Stimulated activated CD4-positive, alpha-beta T cell treated with anti-CD3 and anti-CD28 coated beads, Interleukin-15, amount 100 ng/mL, for 1 hour (primary cell): ENCODE measurements around the gene QKI.

Experiments used
- DNase-seq, 2 donors: peaks; one replicate each; pipeline ENCODE4 v3.0.0-alpha.2; 2020; ENCODE audit warnings: low read depth in 1 of 2, low spot score in 1 of 2

QKI gene

DNA sequence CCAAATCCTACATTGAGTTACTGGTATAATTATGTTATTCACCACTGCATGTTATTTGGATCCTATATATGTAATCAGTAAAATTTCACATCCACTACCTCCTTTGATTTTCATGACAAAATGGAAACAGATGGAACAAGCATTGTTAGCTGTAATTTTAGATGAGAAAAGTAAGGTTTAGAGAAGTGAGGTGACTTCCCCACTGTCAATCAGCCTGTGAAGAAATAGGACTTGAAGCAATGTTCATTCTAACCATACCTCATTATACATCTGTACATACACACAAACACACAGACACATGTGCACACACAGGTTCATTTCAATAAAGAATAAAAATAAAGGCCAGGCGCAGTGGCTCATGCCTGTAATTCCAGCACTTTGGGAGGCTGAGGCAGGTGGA, 23.7 kb upstream of the QKI start:
- DNase-seq, result no peak

DNA sequence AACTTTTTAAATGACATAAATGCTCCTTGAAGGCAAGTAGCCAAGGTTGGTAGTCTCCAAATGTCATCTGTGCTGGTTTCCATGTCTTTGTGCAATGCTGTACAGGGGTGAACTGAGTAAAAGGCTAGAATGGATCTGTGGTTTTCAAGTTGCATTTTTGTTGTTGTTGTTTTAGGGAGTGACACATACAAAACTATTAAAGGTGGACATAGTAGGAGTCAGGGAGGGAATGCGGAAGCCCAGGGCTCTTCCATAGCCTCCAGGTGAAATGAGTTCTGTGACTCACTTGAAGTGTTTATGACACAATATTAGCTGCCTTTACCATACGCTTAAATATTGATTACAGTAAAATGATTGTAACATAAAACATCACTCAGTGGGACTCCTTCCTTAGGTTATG, 22.5 kb upstream of the QKI start:
- no peak for DNase-seq

DNA sequence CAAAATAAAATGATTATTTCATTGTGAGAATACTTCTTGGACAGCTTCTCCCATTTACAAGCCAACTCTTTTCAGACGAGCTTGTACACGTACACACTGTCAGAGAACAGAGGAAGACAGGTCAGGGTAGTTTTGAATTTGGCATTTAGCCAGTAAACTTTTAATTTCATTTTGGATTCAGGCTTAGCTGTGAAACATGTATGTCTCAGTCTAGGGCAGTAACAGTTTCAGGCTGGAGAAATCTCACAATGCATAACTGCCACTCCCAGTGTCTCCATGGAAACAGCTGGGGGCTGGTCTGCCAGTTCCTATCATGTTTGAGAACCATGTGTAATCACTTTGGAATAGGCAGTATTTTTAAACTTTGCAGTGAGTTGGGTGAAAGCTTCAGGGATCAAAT, 22.0 kb upstream of the QKI start:
- no peak for DNase-seq

DNA sequence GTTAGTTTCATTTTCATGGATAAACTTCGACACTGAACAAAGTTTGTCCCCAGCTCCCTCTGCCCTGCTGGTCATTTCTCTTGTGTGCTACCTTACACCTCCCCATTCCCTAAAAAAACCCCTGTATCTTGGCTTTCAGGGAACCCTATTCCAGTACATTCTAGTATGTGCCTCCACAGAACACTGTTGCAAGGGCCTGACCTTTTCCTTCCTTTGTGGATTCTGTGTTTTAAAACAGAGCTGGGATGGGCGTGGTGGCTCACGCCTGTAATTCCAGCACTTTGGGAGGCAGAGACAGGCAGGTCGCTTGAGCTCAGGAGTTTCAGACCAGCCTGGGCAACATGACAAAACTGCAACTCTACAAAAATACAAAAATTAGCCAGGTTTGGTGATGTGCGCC, 20.6 kb upstream of the QKI start:
- DNase-seq, result no peak

DNA sequence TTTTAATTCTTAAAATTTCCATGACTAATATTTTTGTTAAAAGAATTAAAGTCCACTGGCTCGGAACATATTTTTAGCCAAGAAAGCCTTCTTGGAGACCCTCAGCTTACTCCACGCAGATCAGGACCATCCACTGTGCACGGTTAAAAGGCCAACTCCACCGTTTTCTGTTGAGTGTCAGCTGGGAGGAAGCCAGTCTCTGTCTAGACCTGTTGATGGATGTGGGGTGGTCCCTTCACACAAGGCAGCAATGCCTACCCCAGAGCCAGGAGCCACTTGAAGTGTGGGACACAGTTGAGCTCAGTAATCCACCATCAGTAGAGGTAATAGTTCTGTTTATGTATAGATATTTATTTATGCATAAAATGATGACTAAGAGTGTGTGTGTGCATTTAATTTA, 19.9 kb upstream of the QKI start:
- DNase-seq, result no peak

DNA sequence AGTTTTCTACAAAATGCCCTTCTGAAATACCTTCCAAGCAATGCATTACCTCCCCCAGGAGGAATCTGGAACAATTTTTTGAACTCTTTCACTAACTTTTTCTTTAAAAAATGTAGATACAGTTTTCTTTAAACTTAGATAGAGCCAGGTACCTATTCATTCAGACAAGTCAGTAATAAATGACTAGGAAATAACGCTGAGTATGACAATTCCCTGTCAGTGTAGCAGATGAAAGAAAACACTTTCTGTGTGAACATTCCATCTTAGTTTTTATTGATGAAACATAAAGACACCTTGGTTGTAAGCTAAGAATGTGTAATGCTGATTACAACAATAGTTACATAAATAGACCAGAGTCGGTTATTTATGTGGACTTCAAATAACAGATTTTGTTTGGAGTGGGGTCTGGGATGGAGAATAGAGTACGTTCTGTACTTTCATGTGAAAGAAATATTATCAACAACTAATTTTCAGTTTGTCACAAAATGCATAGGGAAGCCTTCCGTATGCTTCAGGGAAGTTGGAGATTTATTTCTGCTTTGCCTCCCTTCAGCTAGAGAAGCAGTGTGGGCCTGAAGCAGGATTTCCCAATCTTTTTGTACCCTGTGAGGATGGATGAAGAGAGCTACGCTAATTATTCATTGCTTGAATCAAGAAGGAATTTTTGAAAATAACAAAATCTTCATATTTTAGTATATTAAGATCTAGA, 19.2 kb upstream of the QKI start:
- no peak for DNase-seq

DNA sequence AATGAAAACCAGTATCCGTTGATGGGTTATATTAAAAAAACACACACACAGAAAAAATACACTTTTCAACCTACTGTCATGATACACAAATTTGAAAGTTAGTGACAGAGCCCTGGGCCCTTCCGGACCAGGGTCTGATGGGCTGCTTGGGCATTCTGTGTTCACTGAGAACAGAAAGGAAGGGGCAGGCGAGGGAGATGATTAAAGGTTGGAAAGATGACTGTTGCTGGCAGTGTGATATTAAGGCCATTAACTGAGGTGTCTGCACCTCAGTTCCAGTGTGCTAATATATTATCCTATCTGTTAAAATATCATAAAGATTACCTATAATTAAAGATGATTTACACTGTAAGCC, 18.7 kb upstream of the QKI start:
- no peak for DNase-seq

DNA sequence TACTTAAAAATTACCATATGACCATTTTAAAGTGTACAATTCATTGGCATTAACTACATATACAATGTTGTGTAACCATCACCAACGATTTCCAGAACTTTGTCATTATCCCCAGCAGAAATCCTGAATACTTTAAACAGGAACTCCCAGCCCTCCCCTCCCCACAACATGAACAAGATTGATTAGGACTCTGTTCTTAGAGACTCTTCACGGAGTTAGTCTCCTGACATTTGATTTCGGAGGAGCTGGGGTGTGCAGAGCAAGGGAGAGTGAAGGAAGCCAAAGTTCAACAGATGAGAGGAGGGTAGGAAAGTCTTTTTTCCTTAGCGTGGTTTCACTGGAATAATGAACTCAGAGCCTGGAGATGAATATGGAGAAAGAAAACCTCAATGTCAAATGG, 17.2 kb upstream of the QKI start:
- no peak for DNase-seq

DNA sequence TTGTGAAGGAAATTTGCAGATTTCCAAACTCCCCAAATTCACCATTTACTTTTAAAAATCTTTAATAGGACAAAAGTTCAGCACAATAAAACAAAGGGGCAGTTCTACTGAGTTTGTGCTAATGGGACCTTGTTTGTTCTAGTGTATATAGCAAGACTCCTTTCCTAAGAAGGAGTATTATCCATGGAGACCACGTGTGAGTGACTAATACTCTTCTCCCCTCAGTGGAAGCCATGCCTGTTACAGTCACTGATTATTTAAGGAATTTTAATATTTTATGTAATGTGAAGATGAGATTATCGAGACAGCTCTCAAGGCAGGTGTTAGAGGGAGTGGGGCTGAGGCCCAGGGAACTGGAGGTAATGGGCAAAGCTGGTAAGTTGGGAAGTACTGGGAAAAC, 16.4 kb upstream of the QKI start:
- DNase-seq, result no peak

DNA sequence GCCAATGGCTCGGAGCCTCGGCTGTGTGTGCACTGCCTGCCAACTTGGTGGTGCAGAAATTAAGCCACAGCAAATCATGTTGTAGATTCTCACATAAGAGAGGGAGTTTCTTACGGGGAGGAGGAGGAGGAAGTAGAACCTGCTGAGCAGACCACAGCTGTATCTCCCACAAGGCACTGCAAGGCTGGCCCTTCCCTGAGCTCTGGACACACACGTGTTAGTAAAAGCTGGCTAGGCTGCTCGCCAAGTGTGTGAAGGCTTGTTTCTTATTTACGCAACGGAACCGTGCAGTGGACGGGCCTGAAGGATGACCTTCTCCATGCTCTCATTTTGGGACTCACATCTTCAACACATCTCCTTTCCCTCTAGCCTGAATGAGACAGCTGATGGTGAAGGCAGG, 15.7 kb upstream of the QKI start:
- no peak for DNase-seq

DNA sequence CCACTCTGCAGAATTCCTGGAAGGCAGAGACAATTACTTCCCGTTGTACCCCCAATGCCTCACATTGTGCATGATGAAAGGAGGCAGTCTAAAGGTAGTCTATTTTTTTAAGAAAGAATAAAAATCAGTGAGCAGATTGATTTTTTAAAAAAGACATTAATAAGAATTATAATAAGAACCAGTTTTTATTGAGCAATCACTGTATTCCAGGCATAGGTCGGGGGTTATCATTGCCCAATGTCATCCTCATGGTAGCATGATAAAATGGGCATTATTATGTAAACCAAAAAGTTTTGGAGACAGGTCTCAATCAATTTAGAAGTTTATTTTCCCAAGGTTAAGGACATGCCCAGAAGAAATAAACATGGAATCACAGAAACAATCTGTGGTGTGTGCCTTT, 14.0 kb upstream of the QKI start:
- DNase-seq, result no peak

DNA sequence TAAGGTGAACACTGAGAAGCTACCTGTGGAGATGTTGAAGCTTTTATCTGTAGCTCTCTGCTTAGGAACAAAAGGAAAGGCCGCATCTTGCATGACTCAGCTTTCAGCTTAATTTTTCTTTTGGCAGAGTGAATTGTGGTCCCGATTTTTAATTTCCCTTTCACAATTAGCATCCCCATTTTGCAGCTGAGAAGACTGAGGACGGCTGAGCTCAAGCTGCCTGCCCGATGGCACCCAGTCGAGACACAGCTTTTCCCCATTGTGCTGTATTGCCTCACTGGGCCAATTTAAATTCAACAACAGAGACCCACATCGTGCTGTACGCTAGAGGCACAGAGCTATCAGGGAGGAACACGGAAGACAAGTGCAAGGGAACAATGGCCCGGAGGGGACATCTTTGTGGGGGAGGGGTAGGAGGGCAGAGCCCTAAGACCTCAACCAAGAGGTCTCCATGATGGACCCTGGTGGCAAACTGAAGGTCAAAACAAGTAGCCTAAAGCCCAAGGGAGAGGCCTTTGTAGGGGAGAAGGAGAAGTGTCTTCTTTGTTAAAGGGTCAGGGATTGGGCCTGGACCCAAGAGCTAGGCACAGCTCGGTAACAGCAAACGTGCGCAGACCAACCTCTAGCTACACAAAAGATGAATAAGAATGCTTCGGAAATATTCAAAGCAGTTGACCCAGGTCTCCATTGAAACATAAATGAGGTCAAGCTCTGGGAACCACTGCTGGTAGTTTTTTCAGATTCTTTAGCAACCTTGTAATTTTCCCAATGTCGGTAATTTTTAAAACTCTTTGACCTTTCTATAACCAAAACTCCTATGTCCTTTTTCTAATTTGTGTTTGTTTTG, 13.3 kb upstream of the QKI start:
- DNase-seq, result no peak

DNA sequence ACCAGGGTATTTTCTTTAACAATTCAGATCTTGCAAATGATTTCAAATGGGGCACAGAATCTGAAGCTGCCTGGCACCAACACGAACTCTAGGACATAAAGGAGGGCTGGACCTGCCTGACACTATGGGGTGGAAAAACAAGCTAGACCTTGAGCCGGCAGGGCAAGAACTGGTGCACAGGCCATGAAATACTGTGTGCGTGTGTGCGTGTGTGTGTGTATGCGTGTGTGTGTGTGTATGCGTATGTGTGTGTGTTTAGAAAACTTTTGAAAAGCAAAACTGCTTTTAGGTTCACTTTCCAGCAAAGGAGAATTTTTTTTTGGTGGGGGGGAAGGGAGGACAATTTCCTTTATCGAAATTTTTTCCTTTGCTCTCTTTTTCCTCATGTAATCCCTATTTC, 11.9 kb upstream of the QKI start:
- DNase-seq, result no peak

DNA sequence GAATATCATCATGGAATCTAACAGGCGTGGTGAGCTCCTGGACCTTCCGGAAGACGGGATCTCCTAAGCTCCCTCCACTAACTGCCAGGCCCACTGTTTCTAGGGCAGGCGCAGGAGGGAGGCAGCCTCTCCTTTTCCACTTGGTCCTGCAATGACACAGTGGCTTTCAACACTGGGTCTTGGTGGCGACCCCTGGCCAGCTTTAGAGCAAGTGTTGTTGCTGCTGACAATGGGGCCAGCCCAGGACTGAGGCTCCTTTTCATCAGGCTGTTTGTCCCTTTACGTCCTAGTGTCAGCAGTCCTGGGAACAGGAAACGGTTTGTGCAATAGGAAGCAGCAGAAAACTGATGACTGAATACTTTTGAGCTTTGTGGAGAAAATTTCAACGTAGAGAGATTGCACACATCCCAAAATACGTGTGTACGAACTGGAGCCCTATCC, 9.7 kb upstream of the QKI start:
- DNase-seq, result no peak

DNA sequence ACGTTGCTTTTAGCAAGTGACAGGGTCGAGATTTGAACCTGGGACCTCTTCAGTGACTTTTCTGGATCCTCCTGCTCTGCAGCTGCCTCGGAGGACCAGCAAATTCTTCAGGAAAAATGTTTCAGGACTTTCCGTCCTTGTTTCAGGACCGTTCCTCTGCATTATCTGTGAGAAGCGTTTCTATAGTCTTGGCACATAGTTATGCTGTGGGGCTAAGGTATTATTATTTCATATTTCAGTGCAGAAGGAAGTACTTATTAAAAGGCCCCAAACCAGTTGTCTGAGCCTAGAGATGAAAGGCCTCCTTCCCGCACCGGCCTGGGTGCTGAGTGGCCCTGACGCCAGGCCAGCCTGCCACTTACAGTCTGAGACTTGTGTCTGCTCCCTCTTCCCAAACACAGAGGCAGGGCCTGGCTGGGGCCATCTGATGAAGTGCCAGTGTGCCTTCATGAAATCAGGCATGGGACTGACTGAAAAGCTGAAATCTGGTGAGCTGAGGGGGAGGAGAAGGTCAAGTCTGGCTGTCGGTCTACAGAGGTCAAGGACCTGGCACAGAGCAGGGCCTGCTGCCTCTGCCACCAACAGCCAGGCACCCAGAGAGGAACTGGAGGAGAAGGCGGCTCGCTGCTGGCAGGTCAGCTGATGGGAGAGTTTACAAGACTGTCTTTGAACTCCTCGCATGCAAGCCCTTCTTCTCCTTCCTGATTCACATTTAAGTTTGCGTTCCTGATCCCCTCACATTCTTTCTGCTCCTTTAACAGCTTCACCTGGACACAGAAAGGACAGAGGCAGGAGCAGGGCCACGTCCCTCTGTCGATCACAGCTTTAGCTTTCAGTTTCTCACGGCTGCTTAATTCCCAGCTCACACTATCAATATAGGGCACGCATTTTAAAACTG, 8.9 kb upstream of the QKI start:
- DNase-seq, result no peak

DNA sequence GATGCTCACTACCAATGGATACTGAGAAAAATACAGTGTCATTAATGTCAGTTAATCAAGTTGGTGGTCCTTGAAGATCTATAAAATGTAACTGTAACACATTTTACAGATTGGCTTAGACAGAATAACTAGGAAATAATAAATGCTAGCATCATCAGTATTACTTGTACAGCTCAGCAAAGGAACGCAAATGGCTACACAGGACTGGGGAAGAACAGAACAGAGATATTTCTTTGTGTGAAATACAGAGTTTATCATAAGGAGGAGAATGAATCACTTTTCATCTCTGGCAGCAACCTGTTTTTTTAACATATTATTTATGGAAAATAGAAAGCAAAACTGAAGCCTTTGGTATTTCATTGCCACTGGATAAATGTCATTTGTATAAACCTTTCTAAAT, 8.2 kb upstream of the QKI start:
- no peak for DNase-seq

DNA sequence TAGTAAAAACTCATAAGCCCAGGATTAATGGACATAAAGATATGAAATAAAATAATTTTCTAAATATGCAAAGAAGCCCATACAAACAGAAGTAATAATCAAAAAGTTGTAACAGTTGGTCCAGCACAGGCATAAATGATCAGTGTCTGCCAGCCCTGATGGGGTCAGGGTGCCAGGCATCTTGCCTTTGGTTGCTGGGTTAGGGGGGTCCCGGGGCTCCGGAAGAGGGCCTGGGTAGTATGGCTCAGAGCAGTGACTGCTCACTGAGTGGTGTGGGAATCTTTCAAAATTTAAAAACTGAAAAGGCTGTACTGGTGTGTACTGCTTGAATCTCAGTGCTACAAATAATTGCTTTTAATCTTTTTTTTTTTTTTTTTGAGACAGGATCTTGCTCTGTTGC, 7.7 kb upstream of the QKI start:
- no peak for DNase-seq

DNA sequence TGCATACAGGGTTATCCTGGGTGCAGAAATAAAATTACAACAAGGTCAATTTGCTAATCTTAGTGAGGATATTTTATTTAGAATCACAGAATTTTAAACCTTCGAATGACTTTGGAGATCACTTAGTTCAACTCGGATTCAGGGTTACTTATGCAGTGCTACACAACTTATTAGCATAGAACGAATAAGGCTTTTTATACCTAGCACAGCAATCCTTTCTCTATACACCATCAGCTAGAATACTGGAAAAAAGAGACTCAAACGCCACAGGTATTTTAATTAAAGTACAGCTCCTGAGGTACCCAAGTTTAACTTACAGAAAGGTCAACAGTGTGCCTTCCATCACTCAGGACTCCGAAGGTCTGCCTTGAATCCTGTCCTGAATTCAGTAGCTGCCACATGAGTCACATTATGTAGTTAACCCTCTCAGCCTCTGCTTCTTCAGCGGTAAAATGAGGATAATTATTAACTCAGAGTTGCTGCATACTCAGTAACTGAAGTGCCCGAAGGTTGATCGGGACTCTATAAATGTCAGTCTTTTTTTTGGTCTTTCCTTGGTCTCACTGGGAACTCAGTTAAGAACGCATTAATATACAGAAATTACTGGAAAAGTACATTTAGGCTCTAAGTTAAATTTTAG, 6.0 kb upstream of the QKI start:
- DNase-seq, result no peak

DNA sequence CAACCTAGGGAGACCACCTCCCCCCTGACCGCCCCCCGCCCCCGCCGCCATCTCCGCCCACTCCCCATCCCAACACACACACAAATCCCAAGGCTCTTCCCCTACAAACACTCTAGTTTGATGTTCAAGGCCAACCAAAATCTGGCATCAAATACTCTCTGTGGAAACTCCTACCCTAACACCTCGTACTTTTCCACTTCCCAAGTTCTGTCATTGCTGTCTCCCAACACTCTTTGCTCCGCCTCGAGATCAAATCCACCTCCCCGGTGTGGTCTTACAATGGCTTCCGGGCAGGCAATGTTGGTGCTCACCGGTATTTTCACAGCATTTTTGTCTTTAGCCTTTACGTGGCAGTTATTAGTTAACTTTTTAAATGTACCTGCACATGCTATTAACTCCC, 4.8 kb upstream of the QKI start:
- DNase-seq, result no peak

DNA sequence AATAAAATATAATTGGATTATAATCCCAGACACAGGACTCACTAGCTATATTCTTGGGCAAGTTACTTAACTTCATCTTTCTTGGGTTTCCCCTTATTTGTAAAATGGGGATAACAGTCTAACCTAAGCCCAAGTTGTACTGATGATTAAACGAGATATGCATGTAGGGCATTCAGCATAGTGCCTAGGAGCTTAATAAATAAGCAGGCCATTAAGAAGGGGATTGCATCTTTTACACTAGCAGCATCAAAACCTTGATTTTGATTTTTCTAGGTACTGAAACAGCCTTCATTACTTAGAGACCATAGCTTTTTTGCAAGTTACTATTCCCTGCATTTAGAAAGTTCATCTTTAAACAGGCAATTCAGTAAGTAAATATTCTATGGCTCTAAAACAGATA, 2.2 kb upstream of the QKI start:
- no peak for DNase-seq

DNA sequence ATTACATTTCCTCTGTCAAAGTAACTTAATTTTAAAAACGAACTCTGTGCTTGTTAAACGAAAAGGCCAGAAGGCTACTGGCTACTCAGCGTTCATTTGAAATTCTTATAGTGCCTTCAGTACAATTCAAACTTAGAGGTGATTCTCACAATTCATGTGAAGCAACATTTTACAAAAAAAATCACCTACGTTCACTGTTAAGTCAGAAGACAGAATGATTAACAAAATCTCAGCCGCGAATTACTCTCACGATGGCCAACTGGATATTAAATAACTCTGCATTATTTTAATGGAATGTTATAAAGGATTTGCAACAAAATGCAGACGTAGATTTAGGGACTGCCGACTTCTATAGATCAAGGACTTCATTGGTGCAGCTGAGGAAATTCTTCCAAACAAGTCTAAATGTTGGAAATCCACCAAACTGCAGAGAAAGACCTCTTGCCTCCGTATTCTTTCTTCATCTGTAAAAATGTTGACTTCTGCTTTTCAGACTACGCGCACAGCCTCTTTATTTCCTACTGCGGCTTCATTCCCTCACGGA, 1.6 kb upstream of the QKI start:
- no peak for DNase-seq
